H1 (cell line): Measurements from ENCODE around the gene CRYGB. TPM values are rescaled to one million over a fixed set of nuclear protein-coding genes. Genes with fewer than 3 reads are reported as not detected.

ENCODE experiments used
- CHD7 ChIP-seq: fragments of 300-600 bp; sonication (generic); IDR thresholded peaks from 2 replicates; pipeline ENCODE4 v1.7.1; 2012; ENCODE audit warnings: low read length, moderate library complexity, mild to moderate bottlenecking, inconsistent platforms; ENCODE audit not compliant: insufficient replicate concordance
- EZH2 ChIP-seq: fragments of 200-600 bp; sonication (generic); IDR thresholded peaks from 2 replicates; pipeline ENCODE4 v1.7.1; 2012; ENCODE audit warnings: low read depth, mild to moderate bottlenecking, moderate library complexity, low read length, inconsistent platforms; ENCODE audit not compliant: severe bottlenecking
- HDAC2 ChIP-seq, 2 experiments: fragments of 300-600 bp in 1 of 2; sonication (generic) in 1 of 2; IDR thresholded peaks; 2 replicates each; pipeline ENCODE4 v1.6.1; 2011 to 2012; ENCODE audit warnings: low read depth in 2 of 2, low read length in 2 of 2, mild to moderate bottlenecking in 2 of 2, moderate library complexity in 2 of 2, borderline replicate concordance in 1 of 2, inconsistent platforms in 1 of 2
- HDAC6 ChIP-seq: IDR thresholded peaks from one replicate; pipeline ENCODE4 v1.7.1; 2012; ENCODE audit warnings: low read depth, mild to moderate bottlenecking, inconsistent platforms, low read length, moderate library complexity
- SUZ12 ChIP-seq: fragments of 200-600 bp; sonication (generic); IDR thresholded peaks from 2 replicates; pipeline ENCODE4 v1.6.1; 2012; ENCODE audit warnings: mild to moderate bottlenecking, inconsistent platforms, low read length, moderate library complexity, mixed read lengths
- ZNF274 ChIP-seq: IDR thresholded peaks from 2 replicates; pipeline ENCODE4 v1.7.0; 2012; ENCODE audit warnings: low read length, borderline replicate concordance; ENCODE audit errors: extremely low read depth
- polyA plus RNA-seq, 7 experiments: library from polyadenylated mRNA; depleted of rRNA in 3 of 7; stranded (reverse) in 5 of 7; unstranded in 2 of 7; fragments of >200 nt in 5 of 7; fragments of 200-250 nt in 2 of 7; gene quantifications; 1 replicate in 5 of 7; 2 replicates in 1 of 7; 4 replicates in 1 of 7; pipeline versions ENCODE4 v1.2.1 to v1.2.3, GENCODE V29; 2011 to 2013; ENCODE audit warnings: missing spikeins in 2 of 7, mixed read lengths in 2 of 7
- total RNA-seq: library from RNA; stranded (reverse); fragmentation: NEBNext Ultra II Directional; extraction: Animal tissue kit (Norgen Biotek cat#: 25700); gene quantifications from 2 replicates; pipeline ENCODE4 v1.2.1, GENCODE V29; 2021

CRYGB gene
- total and polyA plus RNA-seq, 2 of the 8 experiments (the other 6 are each of a cell fraction or from before 2014, with no cell fraction given), result 0.38 TPM; not detected in 1

DNA sequence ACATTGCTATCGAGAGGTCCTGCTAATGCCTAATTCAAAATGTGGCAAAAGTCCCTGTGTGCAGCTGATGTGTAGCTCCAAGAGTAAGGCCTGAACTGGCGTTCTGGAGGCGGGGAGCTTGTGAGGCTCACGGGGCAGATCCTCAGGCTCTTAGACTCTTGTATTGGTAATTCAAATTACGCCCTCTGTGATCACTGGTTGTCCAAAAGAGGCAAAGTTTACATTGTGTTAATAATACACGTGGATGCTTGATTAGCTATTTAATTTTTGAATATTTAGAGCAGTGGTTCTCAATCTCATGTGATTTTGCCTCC lies 29.8 kb upstream of the CRYGB start (continued):
- TF ChIP-seq EZH2 (no peak), CHD7 (no peak), HDAC2 (IDR thresholded peaks at IDR 0.05; ENCODE audit: borderline replicate concordance in 1 of 2, low read depth in 2 of 2, low read length in 2 of 2) (no peak), SUZ12 (no peak), ZNF274 (no peak), HDAC6 (no peak)
